ELF-1 (cell line): ENCODE measurements around the gene RIPPLY2.
A peak's percentile ranks its signal among the peaks of the same experiment; 100 is the strongest.
"Not testable (repeated sequence)": the region's sequence is repeated elsewhere in the genome, so short reads cannot be mapped to it uniquely, and the experiment has no call there.

Experiments
- DNase-seq: peaks from one replicate; pipeline ENCODE4 v3.0.0-alpha.2; 2016; ENCODE audit warnings: low read depth, low spot score

Gene RIPPLY2

DNA sequence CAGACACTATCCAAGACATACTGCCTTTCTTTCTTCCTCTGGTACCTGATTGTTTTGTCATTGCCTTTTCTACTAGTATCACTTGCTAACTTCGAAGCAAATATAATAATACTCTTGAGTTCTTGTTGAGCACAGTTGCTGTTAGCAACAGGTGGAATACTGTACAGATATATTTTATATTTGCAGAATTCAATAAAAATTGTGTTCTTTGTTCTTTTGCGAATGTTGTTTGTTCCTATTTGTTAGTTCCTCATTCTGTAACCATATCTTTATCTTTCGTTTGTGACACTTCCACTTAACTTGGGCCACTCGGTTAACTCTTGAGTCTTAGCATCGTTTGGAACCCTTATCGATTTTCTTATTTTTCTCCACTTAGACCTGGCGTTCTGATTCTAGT is 7.2 kb downstream of the RIPPLY2 start:
- DNase-seq: no peak

DNA sequence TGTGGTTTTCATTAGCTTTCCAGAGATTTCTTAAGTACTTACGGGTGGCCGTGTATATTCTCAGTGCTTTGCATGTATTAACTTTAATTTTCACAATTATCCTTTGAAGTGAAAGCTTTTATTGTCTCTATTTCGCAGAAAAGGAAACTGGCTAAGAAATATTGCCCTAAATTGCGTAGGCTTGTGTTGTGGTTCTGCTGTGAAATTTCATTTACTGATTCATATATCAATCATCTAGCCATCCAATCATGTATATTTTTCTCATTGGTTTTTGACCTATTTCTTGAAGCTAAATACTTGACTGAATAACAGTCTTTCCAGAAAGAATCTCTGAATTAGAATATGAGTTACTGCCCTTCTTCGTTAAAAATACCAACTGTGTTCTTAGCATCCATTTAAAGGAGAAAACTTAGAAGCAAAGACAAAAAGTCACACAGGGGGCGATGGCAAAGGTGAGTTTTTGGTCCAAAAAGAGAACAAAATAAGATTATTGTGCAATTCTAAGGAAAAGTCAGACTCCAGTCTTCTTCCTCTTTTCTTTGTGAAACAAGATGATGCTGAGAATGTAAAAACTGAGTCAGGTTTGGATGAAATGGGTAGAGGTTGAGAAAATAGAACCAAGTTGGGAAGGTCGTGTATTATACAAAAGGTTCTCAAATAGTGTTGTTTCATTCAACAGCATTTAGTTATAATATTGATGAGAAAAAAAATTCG is 7.8 kb downstream of the RIPPLY2 start:
- DNase-seq: no peak

DNA sequence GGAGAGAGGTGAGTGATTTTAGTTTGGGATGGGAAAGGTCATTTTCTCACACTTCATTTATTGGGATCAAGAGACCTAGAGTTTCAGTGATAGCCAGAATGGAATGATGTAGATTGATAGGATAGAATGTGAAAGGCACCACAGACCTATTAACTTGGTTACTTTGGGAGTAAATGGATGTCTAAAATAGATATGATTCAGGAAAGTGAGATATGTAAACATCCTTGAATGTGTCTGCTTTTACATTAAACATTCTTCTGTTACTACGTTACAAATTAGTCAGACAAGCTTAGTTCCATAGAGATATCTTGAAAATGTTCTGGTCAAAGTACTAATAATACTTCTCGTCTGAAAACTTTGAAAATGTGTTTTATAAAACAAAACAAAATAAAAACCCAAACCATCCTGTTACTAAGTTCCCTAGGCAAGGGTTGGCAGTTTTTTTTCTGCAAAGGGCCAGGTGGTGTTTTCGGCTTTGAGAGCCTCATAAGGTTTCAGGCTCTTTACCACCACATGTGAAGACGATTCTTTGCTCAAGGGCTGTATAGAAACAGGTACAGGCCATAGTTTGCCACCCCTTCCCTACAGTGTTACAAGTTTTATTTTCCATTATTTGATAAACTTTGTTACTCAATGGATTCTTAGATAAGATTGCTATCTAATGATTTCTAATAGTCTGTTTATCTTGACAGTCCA is 9.8 kb downstream of the RIPPLY2 start:
- DNase-seq: no peak

DNA sequence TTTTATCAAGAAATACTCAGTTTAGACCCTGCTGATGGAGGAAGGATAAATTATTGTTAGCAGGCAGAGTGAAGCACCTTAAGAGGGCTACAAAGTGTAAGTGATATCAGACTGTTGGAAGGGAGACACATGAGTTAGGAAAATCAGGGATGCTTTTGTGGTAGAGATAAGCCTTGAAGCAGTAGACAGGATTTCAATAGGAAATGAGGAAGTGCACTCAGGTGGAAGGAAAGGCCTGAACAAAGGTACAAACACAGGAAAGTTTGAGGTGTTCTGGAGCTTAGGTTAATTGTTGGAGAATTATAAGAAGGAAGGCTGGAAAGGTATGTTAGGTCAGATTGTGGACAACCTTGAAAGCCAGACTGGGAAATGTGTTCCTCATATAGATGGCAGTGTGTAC is 13.9 kb downstream of the RIPPLY2 start:
- DNase-seq: no peak

DNA sequence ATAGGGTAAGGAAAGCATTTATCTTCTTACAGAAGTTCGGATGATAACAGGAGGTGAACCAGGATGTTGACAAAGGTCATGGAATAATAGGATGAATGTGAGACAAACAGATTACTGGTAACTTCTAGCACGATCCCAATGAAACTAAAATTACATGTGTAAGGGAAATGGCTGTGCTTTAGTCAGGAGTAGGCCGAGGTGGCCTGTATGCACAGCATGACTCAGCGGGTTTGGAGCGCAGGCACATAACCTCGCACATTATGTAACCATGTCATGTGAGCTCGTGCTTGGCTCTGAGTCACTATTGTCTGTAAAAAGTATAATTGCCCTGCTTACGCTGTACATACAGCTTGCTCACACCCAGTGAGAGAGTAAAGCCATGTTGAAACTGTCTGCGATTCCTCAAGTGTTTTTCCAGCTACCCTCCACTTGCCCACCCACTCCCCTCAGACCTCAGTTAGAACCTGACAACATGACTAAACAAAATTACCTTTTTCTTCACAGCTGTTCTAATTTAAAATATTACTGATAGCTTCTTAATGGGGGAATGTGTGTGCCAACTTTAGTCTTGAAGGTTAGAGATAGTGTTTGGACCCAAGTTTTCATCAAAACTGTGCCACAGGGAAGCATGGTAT is 14.5 kb downstream of the RIPPLY2 start:
- DNase-seq: peak; percentile 16

DNA sequence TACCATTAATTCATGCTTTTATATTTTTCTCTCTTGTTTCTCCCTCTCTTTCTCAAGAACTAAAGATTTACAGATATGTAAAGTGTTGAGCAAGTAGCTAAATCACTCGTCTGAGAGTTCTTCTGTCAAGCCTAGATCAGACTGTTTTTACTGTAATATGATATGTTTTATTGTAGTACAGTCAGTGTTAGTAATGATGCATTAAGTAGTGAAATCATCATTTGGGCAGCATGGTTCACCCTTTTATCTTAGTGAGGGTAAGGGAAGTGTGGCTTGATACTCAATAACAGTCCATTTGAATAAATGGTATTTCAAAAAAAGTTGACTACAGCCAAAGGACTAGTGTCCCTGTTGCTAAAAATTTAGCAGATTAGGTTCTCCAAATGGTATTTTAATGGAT is 15.5 kb downstream of the RIPPLY2 start:
- DNase-seq: no peak

DNA sequence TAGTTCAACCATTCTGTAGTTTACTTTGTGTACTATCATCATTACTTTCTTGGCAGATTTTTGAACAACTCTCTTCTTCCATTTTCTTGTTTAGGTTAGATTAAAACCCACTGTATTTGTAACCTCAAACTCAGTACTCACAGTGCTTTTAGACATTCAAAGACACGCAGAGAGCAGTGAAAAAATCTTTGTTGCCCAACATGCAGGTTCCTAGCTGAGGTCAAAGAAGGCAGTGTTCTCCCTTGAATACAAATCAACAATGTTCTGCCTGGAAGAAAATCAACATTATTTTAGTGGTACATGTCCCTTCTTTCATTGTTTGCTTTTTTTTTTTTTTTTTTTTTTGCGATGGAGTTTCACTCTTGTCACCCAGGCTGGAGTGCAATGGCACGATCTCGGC is 17.5 kb downstream of the RIPPLY2 start:
- no peak for DNase-seq

DNA sequence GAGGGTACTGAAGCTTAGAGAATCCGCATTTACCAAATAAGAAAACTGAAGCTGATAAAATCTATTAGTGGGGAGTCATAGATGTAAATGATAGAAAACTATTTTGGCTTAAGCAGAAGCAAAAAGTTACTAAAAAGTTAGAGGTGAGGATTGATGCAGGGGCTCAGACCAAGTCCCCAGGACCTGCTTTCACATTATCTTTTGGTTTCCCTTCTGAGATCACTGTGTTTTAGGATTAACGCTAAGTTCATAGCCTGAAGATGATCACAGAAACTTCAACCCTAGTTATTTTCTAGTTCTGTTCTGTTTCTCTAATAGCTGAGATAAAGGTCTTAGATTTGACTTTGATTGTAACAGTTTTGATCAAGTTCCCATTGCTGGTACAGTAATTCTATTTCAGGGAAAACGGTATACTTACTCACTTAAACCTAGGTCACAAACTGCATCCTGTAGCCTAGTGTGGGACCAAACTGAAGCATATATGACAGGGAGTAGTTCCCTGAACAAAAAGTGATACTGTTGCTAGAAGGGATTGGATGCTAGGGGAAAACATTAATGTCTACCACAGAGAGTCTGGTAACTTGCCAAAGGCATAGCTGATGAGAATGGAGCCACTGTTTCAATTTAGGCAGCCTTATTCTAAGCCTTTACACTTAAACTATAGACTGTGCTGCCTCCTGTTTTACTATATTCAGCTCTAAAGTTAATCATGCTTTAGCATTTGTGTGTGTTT is 19.4 kb downstream of the RIPPLY2 start:
- no peak for DNase-seq

DNA sequence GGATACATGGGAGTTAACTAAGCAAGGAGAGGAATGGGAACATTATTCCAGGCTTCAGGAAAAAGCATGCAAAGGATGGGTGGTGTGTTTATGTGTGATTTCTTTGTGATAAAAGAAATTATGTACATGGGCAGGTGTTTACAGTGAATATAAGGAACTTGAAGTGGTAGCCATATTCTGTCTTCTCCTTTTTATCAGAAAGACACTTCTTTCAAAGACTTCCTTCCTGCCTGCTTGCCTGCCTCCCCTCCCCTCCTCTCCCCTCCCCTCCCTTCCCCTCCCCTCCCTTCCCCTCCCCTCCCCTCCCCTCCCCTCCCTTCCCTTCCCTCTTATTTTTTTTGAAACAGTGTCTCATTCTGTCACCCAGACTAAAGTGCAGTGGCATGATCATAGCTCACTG is 20.7 kb downstream of the RIPPLY2 start:
- DNase-seq: no peak

DNA sequence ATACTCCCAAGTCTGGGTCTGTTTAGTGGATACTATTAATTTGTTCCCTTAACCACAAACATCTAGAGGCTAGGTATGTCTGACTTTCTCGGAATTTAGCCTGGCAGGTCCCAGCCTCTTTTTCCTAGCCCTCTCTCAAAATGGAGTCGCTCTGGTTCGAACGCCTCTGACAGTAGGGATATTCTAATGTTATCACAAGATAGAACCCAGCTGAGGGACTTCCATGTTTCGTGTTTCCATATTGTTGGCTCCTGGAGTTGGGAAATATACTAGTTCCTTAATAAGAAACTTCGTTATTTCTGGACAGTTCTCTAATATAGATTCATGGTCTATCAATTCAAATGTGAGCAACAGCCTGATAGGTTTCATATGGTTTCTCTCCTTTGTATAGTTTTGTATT is 22.7 kb downstream of the RIPPLY2 start:
- no peak for DNase-seq

DNA sequence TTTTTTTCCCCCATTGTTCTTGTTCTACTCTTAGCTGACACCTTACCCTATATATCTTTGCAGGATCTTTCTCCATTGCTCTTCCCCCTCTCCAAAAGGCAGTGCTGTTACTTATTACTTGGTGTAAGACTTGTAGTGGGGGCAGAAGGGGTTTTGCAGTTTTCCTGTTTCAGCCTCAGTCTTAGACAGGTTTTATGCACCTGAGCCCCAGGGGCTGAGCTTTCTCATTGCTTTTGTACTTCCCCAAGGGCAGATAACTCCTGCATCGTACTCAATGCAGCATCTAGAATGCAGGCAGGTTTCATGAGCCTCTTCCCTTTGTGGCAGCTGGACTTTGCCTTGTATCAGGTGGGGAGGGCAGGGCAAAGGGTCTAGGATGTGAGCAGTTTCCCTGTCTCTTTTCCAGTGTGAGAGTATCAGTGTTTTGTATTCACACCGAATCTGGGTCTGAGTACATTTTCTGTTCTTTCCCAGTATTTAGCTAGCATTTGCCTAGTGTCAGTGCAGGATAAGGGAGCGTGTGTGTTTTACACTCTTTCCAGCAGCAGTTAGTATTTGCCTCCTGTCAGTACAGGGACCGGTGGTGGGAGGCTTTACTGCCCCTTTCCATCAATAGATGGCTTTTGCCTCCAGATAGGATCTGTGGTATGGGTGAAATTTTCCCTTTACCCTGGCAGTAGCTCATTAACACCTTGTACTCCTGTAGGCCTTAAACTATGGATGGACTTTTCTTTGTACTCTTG is 25.9 kb downstream of the RIPPLY2 start:
- no peak for DNase-seq

DNA sequence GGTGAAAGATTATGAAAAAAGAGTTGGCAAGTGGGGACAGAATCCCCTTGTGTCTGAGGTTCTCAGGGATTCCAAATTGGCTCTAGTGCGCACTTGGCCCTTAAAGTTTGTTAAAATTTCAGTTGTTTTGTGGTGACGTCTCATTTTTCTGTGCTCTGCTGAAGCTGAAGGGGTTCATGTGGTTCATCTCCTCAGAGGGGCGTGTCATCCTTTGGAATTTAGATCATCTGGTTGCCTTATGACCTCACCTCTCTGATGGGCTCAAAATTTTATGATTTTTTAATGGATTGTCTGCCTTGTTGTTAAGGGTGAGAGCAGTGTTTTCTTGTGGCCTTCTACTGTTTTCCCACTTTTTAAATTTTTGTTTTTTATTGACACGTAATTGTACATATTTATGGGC is 26.6 kb downstream of the RIPPLY2 start:
- no peak for DNase-seq

DNA sequence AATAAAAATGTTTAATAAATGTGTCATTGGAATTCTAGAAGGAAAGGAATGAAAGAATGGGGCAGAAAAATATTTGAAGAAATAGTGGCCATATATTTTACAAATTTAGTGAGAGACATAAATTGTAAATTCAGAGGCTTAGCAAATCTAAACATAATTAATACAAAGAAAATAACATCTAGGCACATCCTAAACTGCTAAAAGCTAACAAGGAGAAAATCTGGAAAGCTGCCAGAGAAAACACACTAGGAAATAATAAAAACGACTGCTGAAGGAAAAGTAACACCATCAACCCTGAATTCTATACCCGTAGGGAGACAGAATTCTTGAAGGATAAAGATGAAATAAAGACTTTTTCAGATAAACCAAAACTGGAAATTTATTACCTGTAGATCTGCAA is 30.1 kb downstream of the RIPPLY2 start:
- DNase-seq: no peak

DNA sequence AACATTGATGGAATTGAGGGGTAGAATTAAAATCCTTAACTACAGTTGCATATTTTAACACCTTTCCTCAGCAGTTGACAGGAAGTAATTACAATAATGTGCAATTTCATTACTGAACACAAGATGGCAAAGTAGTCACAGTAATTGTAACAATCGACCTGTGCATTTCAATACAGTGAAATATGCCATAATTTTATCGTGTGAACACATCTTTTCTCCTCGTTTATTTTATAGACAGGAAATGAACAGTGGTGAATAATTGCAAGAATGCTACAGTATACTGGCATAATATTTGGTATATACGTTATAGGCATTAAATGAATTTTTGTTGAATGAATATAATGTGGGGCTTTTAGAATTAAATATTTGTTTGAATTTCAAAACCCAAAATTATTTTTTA is 31.4 kb downstream of the RIPPLY2 start:
- DNase-seq: no peak

DNA sequence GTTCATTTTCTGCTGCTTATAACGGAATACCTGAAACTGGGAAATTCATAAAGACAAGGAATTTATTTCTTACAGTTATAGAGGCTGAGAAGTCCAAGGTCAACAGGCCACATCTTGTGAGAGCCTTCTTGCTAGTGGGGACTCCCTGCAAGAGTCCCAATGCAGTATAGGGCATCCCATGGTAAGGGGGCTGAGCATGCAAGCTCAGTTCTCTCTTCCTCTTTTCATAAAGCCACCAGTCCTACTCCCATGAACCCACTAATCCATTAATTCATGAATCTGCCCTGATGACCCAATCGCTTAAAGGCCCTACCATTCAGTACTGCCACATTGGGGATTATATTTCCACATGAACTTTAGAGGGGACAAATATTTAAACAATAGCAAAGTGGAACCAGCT is 32.8 kb downstream of the RIPPLY2 start:
- DNase-seq: no peak

DNA sequence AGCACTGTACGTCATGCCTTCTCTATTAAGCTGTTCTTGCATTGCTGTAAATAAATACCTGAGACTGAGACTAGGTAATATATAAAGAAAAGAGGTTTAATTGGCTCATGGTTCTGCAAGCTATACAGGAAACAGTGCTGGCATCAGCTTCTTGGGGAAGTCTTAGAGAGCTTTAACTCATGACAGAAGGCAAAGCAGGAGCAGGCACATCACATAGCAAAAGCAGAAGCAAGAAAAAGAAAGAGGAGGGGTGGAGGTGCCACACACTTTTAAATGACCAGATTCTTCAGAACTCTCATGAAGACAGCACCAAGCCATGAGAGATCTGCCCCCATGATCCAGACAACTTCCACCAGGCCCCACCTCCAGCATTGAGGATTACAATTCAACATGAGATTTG is 36.5 kb downstream of the RIPPLY2 start:
- no peak for DNase-seq

DNA sequence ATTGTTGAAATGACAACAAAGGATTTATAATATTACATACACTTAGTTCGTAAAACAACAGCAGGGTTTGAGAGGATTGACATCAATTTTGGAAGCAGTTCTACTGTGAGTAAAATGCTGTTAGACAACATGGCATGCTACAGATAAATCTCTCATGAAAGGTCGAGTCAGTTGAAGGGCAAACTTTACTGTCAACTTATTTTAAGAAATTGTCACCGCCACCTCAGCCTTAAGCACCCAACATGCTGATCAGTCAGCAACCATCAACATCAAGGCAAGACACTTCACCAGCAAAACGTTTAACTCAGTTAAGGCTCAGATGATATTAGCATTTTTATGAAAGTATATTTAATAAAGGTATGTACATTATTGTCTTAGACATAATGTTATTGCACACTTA is 37.4 kb downstream of the RIPPLY2 start:
- no peak for DNase-seq

DNA sequence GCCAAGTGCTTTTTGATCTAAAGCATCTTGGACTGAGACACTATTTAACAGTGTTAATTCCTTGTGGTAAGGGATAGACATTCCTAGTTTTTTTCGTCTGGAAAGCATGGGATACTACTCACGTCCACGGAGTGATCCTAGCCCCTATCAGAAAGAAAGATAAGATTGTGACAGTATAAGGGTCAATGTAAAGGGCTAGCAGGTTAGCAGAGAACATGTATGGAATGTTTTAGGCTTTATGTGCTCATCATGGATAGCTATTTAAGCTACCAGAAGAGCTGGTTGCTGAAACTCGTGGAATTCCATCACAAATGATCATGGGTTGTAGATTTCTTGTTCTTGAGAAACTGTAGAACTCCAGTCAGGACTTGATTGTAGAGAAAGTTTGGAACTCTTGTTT is 38.4 kb downstream of the RIPPLY2 start:
- DNase-seq: no peak

DNA sequence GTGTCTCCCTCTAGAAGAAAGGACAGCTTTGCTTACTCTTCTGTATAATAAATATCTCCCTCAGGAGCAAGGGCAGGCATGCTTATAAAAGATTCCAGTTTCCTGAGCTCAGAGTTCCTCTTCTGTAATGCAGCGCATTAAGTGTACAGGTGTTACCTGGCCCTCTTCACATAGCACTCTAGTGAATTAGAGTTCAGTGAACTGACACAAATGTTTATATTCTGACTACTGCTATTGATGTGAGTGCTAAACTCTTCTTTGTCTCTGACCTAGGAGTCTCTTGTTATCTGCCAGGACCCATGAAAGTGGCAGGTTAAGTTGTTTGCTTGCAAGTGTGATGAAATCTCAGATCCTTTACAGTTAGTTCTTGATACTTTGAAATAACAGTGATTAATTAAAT is 39.9 kb downstream of the RIPPLY2 start:
- DNase-seq: no peak

DNA sequence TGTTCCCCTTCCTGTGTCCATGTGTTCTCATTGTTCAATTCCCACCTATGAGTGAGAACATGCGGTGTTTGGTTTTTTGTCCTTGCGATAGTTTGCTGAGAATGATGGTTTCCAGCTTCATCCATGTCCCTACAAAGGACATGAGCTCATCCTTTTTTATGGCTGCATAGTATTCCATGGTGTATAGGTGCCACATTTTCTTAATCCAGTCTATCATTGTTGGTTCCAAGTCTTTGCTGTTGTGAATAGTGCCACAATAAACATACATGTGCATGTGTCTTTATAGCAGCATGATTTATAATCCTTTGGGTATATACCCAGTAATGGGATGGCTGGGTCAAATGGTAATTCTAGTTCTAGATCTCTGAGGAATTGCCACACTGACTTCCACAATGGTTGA is 43.9 kb downstream of the RIPPLY2 start:
- DNase-seq: not testable (repeated sequence)

DNA sequence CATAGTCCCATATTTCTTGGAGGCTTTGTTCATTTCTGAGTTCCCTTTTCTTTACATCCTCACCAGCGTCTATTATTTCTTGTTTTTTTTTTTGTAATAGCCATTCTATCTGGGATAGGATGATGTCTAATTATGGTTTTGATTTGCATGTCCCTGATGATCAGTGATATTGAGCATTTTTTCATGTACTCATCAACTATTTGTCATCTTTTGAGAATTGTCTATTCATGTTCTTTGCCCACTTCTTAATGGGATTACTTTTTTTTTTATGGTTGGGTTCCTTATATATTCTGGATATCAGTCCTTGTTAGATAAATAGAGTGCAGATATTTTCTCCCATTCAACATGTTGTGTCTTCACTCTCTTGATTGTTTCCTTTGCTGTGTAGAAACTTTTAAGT is 48.5 kb downstream of the RIPPLY2 start:
- no peak for DNase-seq

DNA sequence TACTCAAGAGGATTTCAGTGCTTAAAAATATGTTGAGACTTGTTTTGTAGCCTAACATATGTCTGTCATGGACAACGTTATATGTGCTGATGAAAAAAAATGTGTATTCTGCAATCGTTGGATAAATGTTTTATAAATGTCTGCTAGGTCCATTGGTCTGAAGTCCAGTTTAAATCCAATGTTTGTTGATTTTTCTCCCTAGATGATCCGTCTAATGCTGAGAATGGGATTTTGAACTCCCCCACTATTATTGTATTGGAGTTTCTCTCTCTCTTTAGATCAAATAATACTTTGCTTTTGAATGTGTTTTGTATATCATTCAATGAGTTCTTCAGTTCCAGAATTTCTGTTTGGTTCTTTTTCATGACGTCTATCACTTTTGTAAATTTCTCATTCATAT is 51.2 kb downstream of the RIPPLY2 start:
- no peak for DNase-seq
